B cell (primary cell): ENCODE data around the gene OR4D6. TPM values are rescaled to one million over a fixed set of nuclear protein-coding genes. Genes with fewer than 3 reads are reported as not detected.
A peak's percentile ranks its signal among the peaks of the same experiment; 100 is the strongest.

Source experiments
- ATAC-seq: fragments of 200-7000 bp; cut with Tn5 transposase; one replicate; pipeline ENCODE4 v1.10.0; 2021; ENCODE audit warnings: low read depth, mild to moderate bottlenecking, moderate number of reproducible peaks, moderate library complexity
- CTCF ChIA-PET: fragments of 350-600 bp; sonication (Branson Sonifier 250); formaldehyde crosslinking; loops from one replicate; lab custom pipeline; 2021; ENCODE audit warnings: antibody characterized with exemption, inconsistent platforms; lab: Charles Lee
- POLR2A ChIA-PET: fragments of 350-600 bp; sonication (Branson Sonifier 250); formaldehyde crosslinking; loops from one replicate; lab custom pipeline; 2021; ENCODE audit warnings: antibody characterized with exemption; lab: Charles Lee
- DNase-seq: peaks from one replicate; pipeline ENCODE4 v3.0.0; 2013
- H2AFZ ChIP-seq: 2 replicates; pipeline ENCODE4 v1.6.1; 2012; ENCODE audit warnings: mild to moderate bottlenecking, low read depth, low read length; ENCODE audit not compliant: insufficient read depth, poor library complexity, severe bottlenecking
- H3K27ac ChIP-seq, 2 donors: 1 replicate in 1 of 2; 2 replicates in 1 of 2; pipeline ENCODE4 v1.5.1; 2012 to 2013; ENCODE audit warnings: low read length in 2 of 2, mild to moderate bottlenecking in 2 of 2, moderate library complexity in 1 of 2
- H3K27me3 ChIP-seq, 4 experiments: fragments of 200-600 bp in 1 of 4; sonication (generic) in 1 of 4; replicated peaks in 1 of 4; 1 replicate in 2 of 4; 2 replicates in 2 of 4; pipeline versions ENCODE4 v1.6.1 to v1.7.0; 2013 to 2016; ENCODE audit warnings: low read length in 3 of 4, mild to moderate bottlenecking in 2 of 4, mixed read lengths in 1 of 4, moderate library complexity in 1 of 4; ENCODE audit not compliant: insufficient read depth in 4 of 4, control insufficient read depth in 3 of 4; ENCODE audit errors: control extremely low read depth in 1 of 4
- H3K36me3 ChIP-seq, 2 experiments: replicated peaks in 1 of 2; 1 replicate in 1 of 2; 2 replicates in 1 of 2; pipeline versions ENCODE4 v1.6.1 to v1.7.1; 2013; ENCODE audit warnings: low read length in 1 of 2; ENCODE audit not compliant: insufficient read depth in 2 of 2, control insufficient read depth in 1 of 2; ENCODE audit errors: control extremely low read depth in 1 of 2, extremely low read depth in 1 of 2
- H3K4me1 ChIP-seq, 2 donors: fragments of 200-600 bp in 1 of 2; sonication (generic) in 1 of 2; 1 replicate in 1 of 2; 2 replicates in 1 of 2; pipeline versions ENCODE4 v1.5.1 to v1.6.1; 2013 to 2017; ENCODE audit warnings: low read length in 2 of 2; ENCODE audit not compliant: control insufficient read depth in 2 of 2, insufficient read depth in 2 of 2
- H3K4me2 ChIP-seq: replicated peaks from 2 replicates; pipeline ENCODE3; 2012; ENCODE audit warnings: mild to moderate bottlenecking, low read depth, low read length; ENCODE audit not compliant: poor library complexity, severe bottlenecking
- H3K4me3 ChIP-seq, 5 experiments: fragments of 200-600 bp in 1 of 5; sonication (generic) in 1 of 5; 1 replicate in 3 of 5; 2 replicates in 2 of 5; pipeline versions ENCODE4 v1.5.1 to v1.7.0; 2011 to 2016; ENCODE audit warnings: low read length in 4 of 5, mild to moderate bottlenecking in 4 of 5, low read depth in 2 of 5, control low read depth in 1 of 5, moderate library complexity in 1 of 5; ENCODE audit not compliant: insufficient read depth in 1 of 5; ENCODE audit errors: control extremely low read depth in 1 of 5, extremely low read depth in 1 of 5
- H3K79me2 ChIP-seq: fragments of 200-600 bp; sonication (generic); one replicate; pipeline ENCODE4 v1.6.0; 2016; ENCODE audit warnings: low read length; ENCODE audit not compliant: control insufficient read depth, insufficient read depth
- H3K9ac ChIP-seq: fragments of 200-600 bp; sonication (generic); 2 replicates; pipeline ENCODE4 v1.6.1; 2017; ENCODE audit warnings: mild to moderate bottlenecking, low read length, moderate library complexity
- H3K9me3 ChIP-seq, 3 donors: one replicate each; pipeline versions ENCODE4 v1.6.1 to v1.7.1; 2013; ENCODE audit warnings: low read length in 2 of 3; ENCODE audit not compliant: control insufficient read depth in 2 of 3, insufficient read depth in 1 of 3; ENCODE audit errors: control extremely low read depth in 1 of 3
- H4K20me1 ChIP-seq: 2 replicates; pipeline ENCODE4 v1.6.0; 2012; ENCODE audit warnings: mild to moderate bottlenecking, low read length; ENCODE audit not compliant: insufficient read depth, control insufficient read depth, poor library complexity, severe bottlenecking
- H3K27ac Mint-ChIP-seq: one replicate; pipeline ENCODE4 v1.8.0; 2021; ENCODE audit warnings: mixed read lengths
- H3K27me3 Mint-ChIP-seq: one replicate; pipeline ENCODE4 v1.8.0; 2021; ENCODE audit warnings: mixed read lengths
- H3K4me1 Mint-ChIP-seq: one replicate; pipeline ENCODE4 v1.8.0; 2021; ENCODE audit warnings: mixed read lengths
- H3K4me3 Mint-ChIP-seq: one replicate; pipeline ENCODE4 v1.8.0; 2021; ENCODE audit warnings: mixed read lengths
- H3K9me3 Mint-ChIP-seq: one replicate; pipeline ENCODE4 v1.8.0; 2022; ENCODE audit warnings: mixed read lengths; ENCODE audit not compliant: insufficient read depth
- CTCF ChIP-seq: fragments of 200-600 bp; IDR thresholded peaks from one replicate; pipeline ENCODE4 v1.8.0; 2022; ENCODE audit warnings: antibody characterized with exemption, mild to moderate bottlenecking
- EZH2 ChIP-seq: IDR thresholded peaks from 2 replicates; pipeline ENCODE4 v1.6.1; 2012; ENCODE audit warnings: borderline replicate concordance, low read depth, mild to moderate bottlenecking, moderate library complexity, low read length; ENCODE audit not compliant: insufficient read depth, poor library complexity, severe bottlenecking
- WGBS: methylation state at CpG from one replicate; pipeline ENCODE4 v1.1.5; 2013; ENCODE audit warnings: missing lambda C conversion rate; ENCODE audit not compliant: insufficient coverage; 5-methylcytosine and 5-hydroxymethylcytosine counted together
- intact Hi-C: fragments of 100-400 bp; cut with micrococcal nuclease; formaldehyde crosslinking; loops from one replicate; pipeline ENCODE4 v1.10.0; 2022
- polyA plus RNA-seq: library from polyadenylated mRNA; depleted of rRNA; stranded (reverse); fragments of >200 nt; gene quantifications from 2 replicates; pipeline ENCODE4 v1.2.3, GENCODE V29; 2012
- total RNA-seq, 2 donors: library from RNA; stranded (reverse); fragments of 120-200 nt in 1 of 2; gene quantifications; 1 replicate in 1 of 2; 2 replicates in 1 of 2; pipeline versions ENCODE4 v1.2.3 to v1.2.4, GENCODE V29; 2013 to 2022

OR4D6 gene
- total and polyA plus RNA-seq, 2 donors (not counting 1 experiment from before 2014, with no cell fraction given), result not detected

- Histone ChIP-seq H3K36me3 (no peaks in the 10 kb centered on the region), H3K9me3 (peaks cover 0 to 16% (median 5%) of the 10 kb centered on the region in 3 donors), H4K20me1 (no peaks in the 10 kb centered on the region), H3K79me2 (no peaks in the 10 kb centered on the region), H3K4me1 (peaks cover 44% of the 10 kb centered on the region in 2 donors), H3K27me3 (no peaks in the 10 kb centered on the region), H3K27ac (no peak overlapping the region), H3K4me2 (no peak overlapping the region), H2AFZ (no peak overlapping the region), H3K9ac (no peak overlapping the region), H3K4me3 (no peak overlapping the region)
- Mint-ChIP-seq H3K9me3 (peaks cover 8% of the 10 kb centered on the region), H3K27ac (peak overlapping the region; percentile 21), H3K4me3 (no peak overlapping the region), H3K27me3 (no peaks in the 10 kb centered on the region), H3K4me1 (peaks cover 37% of the 10 kb centered on the region)
- ChIA-PET POLR2A (no interaction called here), CTCF (interaction anchor here (0.5 to 5.5 kb wide), 3 partner anchors 13 to 281 kb away, joined by 3 to 41 read pairs (median 3); no protein-coding TSS in a partner anchor)
- ATAC-seq, result no peak
- TF ChIP-seq EZH2 (no peak), CTCF (no peak)
- intact Hi-C loops, result loop anchor here (5.0 kb wide), 1 partner anchor 33 kb away; no protein-coding TSS in a partner anchor
- WGBS, result no CpG with 5 or more reads among the region's 1 CpG
- no peak for DNase-seq
These were observed 41.6 kb upstream of the OR4D6 start for GRCh38 chr11:59415111-59415510.

GRCh38 chr11:59416613-59417012 is 40.1 kb upstream of the OR4D6 start:
- ChIA-PET CTCF (interaction anchor here (0.7 to 5.5 kb wide), 4 partner anchors 8 to 244 kb away, joined by 3 to 41 read pairs (median 4); partner anchors contain the start of gene DTX4), POLR2A (no interaction called here)
- Histone ChIP-seq H4K20me1 (no peaks in the 10 kb centered on the region), H3K27me3 (no peaks in the 10 kb centered on the region), H3K36me3 (no peaks in the 10 kb centered on the region), H3K9me3 (peaks cover 0 to 5% (median 0%) of the 10 kb centered on the region in 3 donors), H3K4me1 (peaks cover 44% of the 10 kb centered on the region in 2 donors), H2AFZ (peak overlapping the region; percentile 58), H3K4me2 (peak overlapping the region; percentile 63), H3K4me3 (peak overlapping the region in 1 of 5 experiments; percentile 31), H3K79me2 (no peaks in the 10 kb centered on the region), H3K9ac (peak overlapping the region; percentile 42), H3K27ac (peak overlapping the region; percentile 16 to 62)
- no peak for TF ChIP-seq EZH2
- TF ChIP-seq CTCF, result no peak
- no peak for ATAC-seq
- 58% methylated on average over 3 of the region's 5 CpGs for WGBS
- Mint-ChIP-seq H3K27ac (peak overlapping the region; percentile 81), H3K27me3 (no peaks in the 10 kb centered on the region), H3K4me3 (peak overlapping the region; percentile 68), H3K4me1 (peaks cover 37% of the 10 kb centered on the region), H3K9me3 (no peaks in the 10 kb centered on the region)
- intact Hi-C loops, result loop anchor here (5.0 kb wide), 1 partner anchor 34 kb away; no protein-coding TSS in a partner anchor
- DNase-seq, result no peak
